MM.1S (cell line): ENCODE measurements around the gene ERC2.

Source experiments
- EZH2 ChIP-seq: fragments of 300-600 bp; sonication (generic); optimal IDR thresholded peaks from 2 replicates; pipeline ENCODE3; 2017; ENCODE audit warnings: low read depth, mild to moderate bottlenecking, antibody characterized with exemption, low read length, mixed read lengths
- TF ChIP-seq, protein P1 (sequence below): fragments of 300-600 bp; sonication (generic); IDR thresholded peaks from 2 replicates; pipeline ENCODE4 v1.5.1; 2016; ENCODE audit warnings: antibody characterized with exemption, low read length, mixed read lengths

DNA sequence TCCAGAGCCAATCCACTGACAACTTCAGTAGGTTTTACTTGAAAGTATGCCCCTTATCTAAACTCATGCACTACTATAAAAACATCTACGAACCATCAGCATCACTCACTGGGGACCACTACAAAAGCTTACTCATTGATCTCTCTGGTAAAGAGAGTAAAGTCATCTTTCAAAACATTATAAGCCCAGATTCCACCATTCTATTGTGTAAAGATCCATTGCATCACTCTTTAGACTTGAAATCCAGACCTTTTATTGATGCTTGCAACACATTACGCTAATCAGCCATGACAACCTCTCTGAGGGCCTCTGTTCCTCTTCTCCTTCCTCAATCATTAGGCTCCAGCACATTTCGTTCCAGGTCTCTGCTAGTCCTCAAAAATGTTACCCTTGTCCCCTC lies 732.3 kb downstream of the ERC2 start:
- no peak for TF ChIP-seq EZH2
- TF ChIP-seq, protein P1, sequence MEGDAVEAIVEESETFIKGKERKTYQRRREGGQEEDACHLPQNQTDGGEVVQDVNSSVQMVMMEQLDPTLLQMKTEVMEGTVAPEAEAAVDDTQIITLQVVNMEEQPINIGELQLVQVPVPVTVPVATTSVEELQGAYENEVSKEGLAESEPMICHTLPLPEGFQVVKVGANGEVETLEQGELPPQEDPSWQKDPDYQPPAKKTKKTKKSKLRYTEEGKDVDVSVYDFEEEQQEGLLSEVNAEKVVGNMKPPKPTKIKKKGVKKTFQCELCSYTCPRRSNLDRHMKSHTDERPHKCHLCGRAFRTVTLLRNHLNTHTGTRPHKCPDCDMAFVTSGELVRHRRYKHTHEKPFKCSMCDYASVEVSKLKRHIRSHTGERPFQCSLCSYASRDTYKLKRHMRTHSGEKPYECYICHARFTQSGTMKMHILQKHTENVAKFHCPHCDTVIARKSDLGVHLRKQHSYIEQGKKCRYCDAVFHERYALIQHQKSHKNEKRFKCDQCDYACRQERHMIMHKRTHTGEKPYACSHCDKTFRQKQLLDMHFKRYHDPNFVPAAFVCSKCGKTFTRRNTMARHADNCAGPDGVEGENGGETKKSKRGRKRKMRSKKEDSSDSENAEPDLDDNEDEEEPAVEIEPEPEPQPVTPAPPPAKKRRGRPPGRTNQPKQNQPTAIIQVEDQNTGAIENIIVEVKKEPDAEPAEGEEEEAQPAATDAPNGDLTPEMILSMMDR = no peak
